Fibroblast of skin of left biceps (primary cell): ENCODE results near the gene TIE1.

Experiments
- DNase-seq, 2 experiments: peaks; one replicate each; pipeline ENCODE4 v3.0.0-alpha.2; 2013; ENCODE audit warnings: low read depth in 2 of 2

The TIE1 gene

DNA sequence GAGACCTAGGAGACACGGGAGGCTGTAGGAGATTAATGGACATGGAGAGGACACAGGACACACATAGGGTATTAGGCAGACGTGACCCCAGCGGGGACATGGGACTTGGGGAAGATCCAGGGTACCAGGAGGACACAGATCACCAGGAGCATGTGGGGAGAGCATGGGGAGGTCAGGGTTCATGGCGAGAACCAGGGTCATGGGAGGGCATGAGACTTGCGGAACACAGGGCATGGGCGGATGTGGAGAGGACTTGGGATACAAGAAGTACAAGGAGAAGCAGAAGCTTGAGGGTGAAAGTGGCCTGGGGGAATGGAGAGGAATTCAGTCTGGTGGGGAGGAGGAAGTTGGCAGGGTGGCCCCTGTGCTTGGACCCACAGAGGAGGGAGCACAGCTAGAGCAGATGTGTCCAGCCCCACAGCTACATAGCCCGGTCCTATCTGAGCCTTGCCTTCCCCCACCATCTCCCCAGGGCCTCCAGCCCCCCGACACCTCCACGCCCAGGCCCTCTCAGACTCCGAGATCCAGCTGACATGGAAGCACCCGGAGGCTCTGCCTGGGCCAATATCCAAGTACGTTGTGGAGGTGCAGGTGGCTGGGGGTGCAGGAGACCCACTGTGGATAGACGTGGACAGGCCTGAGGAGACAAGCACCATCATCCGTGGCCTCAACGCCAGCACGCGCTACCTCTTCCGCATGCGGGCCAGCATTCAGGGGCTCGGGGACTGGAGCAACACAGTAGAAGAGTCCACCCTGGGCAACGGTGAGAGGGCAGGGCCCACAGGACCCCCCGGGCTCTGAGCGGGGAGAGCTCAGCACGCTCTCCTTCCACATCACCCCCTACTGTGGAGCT, 12.1 kb downstream of the TIE1 start:
- no peak for DNase-seq

DNA sequence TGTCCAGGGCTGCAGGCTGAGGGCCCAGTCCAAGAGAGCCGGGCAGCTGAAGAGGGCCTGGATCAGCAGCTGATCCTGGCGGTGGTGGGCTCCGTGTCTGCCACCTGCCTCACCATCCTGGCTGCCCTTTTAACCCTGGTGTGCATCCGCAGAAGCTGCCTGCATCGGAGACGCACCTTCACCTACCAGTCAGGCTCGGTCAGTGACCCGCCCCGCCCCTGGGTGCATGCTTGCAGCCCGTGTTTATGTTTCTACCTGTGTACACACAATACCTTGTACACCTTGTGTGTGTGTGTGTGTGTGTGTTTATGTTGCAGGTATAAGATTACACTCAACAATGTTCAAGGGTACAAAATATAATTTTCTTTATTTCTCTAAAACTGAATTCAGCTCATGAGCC, 13.0 kb downstream of the TIE1 start:
- DNase-seq, result no peak

DNA sequence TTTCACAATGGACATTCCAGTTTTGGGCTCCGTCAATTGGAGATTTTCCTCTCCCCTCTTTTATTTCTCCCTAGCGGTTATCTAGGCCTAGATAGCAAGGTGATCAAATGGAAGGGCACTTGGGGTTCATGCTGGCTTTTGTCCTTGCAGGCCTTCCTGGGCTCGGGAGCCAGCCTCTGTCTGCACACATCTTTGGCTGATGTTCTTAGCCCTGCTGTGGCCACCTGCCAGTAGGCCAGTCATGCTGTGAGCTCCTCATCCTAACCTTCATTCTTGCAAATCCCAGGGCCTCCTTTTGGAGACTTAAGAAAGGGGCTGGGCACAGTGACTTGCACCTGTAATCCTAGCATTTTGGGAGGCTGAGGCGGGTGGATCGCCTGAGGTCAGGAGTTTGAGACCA, 13.5 kb downstream of the TIE1 start:
- DNase-seq, result no peak

DNA sequence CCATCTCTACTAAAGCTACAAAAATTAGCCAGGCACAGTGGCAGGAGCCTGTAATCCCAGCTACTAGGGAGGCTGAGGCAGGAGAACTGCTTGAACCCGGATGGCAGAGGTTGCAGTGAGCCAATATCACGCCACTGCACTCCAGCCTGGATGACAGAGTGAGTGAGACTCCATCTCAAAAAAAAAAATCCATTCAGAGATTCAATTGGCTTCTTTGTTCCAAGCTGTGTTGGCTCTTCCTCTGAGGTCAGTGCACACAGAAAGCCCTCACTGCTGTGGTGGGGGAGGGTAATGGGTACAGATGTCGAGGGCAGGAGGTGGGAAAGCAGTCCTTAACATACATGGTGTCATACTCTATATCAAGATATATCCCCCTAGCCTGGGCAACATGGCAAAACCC, 14.7 kb downstream of the TIE1 start:
- DNase-seq, result no peak

DNA sequence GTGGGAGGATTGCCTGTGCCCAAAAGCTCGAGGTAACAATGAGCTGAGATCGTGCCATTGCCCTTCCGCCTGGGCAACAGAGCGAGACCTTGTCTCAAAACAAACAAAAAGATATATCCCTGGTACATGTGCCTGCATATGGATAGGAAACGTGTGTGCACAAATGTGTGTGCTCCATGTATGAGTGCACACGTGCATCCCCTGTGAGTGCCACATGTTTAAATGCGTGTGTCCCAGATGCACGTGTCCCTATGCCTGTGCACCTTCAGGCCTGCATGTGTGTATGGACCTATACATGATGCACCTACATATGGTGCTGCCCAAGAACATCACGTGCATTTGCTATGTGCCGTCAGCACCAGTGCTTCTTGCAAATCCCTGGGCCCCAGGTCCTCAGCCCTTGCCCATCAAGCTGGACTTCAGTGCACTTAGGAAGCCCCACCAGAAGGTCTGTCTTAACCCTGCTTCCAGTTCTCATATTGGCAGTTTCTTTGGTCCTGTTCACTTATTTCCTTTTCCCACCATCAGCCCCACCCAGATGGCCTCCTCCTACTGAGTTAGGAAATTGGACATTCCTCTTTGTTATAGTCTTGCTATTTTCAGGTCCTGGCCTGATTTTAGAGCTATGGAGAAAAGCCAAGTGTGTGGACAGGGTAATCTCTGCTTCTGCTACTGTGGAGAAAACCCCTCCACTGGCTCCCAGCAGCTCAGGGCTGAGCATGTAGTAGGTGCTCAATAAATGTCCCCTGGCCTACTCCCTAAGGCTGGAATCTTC, 15.4 kb downstream of the TIE1 start:
- DNase-seq, result no peak

DNA sequence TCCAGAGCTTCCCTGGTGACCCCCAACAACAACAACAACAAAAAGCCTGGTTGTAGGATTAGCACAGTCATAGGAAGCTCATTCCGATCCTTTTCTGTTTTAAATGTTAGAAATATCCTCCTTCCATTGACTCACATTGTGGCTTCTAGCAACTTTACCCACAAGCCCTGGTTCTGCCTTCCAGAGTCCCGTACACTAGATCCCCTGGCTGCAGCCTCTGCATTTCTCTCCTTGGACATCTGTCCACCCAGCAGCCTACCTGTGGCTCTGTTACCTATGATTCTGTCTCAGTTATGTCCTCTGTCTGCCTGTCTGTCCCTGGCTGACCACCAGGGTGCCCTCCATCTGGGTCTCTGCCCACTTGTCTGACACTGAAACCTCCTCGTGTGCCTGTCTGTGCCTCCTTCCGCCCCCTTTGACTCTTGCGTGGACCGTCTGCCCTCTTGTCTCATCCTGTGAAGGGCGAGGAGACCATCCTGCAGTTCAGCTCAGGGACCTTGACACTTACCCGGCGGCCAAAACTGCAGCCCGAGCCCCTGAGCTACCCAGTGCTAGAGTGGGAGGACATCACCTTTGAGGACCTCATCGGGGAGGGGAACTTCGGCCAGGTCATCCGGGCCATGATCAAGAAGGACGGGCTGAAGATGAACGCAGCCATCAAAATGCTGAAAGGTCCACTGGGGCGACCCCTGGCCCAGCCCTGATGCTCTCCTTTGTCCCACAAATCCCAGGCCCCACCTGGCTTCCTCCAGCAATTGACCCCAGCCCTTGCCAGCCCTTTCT, 16.1 kb downstream of the TIE1 start:
- no peak for DNase-seq

DNA sequence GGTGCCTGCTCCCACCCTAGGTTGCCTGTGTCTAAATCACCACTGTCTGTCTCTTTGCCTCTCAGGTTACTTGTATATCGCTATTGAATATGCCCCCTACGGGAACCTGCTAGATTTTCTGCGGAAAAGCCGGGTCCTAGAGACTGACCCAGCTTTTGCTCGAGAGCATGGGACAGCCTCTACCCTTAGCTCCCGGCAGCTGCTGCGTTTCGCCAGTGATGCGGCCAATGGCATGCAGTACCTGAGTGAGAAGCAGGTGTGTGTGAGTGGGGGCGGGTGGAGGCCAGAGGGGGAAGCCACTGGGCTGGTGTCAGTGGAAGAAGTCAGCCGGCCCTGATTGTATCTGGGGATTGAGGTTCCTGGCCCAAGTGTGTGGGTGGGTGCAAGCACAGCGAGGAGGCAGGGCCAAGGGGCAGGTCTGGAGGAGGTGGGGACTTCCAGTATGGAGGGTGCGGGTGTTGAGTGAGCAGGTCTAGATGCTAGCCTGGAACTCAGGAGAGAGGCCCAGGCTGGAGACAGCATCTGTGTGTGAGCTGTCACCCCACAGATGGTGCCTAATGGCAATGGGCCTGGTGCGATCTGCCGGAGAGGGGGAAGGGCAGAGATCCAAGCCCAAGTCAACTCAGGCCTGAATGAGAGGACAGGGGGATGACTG, 17.2 kb downstream of the TIE1 start:
- DNase-seq, result no peak

DNA sequence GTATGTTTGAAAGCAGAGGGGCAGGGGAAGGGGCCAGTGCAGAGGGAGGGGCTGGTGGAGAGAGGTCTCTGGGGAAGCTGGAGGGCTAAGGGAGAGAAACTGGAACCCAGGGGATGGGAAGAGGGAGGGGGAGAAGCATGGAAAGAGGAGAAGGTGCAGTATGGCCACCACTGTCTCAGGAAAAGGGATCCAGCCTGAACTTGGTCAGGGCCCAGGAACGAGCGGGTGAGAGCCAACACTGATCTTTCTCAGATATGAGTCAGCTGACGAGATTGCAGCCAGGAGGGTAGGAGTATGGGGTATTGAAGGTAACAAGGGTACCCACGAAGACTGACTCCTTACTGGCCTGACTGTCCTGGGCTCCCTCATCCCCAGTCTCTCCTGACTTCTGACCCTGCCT, 18.0 kb downstream of the TIE1 start:
- no peak for DNase-seq

DNA sequence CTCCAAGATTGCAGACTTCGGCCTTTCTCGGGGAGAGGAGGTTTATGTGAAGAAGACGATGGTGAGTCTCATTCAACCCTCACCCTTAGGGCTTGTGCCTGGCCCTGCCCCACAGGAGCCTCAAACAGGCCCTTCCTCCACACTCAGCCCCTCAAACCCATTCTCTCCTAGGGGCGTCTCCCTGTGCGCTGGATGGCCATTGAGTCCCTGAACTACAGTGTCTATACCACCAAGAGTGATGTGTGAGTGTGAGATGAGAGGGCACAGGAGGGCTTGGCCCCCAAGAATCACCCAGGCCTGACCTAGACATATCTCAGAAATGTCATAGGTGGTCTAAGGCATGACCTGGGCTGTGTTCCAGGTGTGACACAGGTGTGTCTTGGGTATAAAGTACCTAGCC, 18.5 kb downstream of the TIE1 start:
- DNase-seq, result no peak

DNA sequence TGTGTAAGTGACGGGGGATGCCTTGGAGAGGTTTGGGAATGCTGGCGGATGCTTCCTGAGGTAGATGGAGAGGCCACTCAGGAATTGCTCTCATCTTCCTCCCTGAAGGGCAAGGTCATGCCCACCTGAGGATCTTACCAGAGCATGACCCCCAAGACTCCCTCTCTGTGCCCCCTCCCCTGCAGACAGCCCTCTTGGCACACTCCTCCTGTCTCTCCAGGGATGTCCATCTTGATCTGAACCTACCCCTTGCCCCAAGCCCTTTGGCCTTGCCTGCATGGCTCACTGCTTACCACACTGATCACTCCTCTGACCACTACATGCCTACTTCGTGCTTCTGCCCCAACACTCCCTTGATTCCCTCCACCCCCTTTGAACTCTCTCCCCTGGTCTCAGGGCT, 19.0 kb downstream of the TIE1 start:
- no peak for DNase-seq

DNA sequence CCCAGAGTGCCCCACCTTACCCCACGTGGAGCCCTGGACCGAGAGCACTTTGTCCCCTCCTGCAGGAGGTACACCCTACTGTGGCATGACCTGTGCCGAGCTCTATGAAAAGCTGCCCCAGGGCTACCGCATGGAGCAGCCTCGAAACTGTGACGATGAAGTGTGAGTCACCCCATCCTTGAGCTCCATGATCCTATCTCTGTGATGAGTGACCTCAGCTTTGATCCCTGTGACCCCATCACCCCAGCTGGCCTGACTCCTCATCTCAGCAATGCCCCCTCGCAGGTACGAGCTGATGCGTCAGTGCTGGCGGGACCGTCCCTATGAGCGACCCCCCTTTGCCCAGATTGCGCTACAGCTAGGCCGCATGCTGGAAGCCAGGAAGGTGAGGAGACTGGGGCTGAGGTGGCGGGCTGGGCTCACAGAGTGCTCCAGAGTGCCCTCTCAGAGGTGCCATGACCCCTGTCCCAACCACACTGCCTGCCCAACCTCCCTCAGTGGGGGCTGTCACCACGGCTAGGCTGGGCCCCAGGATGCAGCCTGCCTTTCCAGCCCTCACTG, 20.6 kb downstream of the TIE1 start:
- no peak for DNase-seq

DNA sequence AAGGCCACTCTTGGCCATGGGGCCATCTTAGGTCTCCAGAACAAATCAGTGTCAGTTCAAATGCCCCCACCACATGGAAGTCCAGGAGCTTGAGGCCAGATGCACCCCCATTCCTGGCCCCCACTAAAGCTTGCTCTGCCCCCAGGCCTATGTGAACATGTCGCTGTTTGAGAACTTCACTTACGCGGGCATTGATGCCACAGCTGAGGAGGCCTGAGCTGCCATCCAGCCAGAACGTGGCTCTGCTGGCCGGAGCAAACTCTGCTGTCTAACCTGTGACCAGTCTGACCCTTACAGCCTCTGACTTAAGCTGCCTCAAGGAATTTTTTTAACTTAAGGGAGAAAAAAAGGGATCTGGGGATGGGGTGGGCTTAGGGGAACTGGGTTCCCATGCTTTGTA, 21.7 kb downstream of the TIE1 start:
- no peak for DNase-seq

DNA sequence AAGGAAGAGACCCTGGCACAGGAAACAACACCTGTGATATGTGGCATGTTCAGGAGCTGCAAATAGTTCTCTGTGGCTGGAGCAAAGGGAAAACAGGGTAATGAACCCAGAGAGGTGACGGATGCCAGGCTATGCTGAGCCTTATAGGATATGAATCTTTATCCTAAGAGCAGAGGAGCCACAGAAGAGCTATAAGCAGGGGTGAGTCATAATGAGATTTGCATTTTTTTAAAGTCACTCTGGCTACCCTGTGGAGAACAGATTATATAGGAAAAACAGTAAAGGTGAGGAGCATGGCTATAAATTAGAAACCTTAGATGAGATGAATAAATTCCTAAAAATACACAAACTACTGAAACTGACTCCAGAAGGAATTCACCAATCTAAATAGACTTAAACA, 24.0 kb downstream of the TIE1 start:
- no peak for DNase-seq

DNA sequence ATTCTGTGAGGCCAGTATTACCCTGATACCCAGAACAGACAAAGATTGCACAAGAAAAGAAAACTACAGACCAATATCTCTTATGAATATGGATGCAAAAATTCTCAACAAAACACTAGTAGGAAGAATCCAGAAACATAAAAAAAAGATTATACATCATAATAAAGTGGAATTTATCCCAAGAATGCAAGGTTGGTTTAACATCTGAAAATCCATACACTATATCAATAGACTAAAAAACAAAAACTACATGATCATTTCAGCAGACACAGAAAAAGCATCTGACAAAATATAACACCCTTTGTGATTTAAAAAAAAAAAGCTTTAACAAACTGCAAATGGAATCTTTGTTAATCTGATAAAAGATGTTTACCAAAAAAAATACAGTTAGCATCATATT, 24.6 kb downstream of the TIE1 start:
- no peak for DNase-seq

DNA sequence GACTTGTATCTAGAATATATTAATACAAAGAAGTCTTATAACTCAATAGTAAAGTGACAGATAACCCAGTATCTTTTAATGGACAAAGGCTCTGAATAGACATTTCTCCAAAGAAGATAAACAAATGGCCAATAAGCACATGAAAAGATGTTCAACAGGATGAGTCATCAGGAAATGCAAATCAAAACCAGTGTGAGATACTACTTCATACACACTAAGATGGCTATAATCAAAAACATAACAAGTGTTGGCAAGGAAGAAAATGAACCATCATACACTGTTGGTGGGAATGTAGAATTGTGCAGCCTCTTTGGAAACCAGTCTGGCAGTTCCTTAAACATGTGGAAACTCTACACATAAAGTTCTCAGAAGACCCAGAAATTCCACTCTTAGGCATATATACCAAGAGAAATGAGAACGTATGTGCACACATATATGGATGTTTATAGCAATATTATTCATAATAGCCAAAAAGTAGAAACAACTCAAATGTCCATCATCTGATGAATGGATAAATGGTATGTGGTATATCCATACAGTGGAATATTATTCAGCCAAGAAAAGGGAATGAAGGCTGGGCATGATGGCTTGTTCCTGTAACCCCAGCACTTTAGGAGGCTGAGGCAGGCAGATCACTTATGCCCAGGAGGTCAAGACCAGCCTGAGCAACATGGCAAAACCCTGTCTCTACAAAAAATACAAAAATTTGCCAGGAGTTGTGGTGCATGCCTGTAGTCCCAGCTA, 26.9 kb downstream of the TIE1 start:
- DNase-seq, result peak; percentile 38 to 43

DNA sequence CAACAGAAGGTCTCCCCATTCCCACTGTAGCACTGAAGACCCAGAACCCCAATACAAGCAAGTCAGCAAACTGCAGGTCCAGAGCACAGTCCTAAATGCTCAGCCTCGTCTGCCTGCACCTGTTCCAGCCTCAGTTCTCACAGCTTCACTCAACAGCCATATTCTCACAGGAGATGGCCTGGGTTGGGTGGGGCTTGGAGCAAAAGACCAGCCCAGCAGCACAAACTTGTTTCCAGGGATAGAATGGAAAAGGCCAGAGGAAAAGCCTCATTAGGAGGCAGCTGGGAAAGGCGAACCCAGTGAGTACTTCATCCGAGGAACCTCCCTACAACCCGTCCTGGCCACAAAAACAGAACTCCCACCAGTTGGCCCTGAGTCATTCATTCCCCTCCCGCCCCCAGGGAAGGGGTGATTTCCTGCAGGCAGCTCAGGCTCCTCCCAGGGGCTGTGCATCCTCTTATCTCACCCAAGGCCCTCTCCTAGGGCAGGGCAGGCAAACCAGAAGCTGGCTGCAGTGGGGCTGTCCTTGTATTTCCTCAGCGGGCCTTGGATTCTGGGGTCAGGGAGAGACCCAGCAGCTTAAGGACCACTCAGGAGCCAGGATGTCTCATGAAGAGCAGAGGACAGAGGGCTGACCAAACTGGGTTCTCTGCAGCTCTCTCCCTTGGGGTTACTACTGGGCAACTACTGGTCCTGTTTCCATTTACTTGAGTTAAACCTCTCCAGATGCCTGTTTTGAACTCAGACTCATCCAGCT, 29.4 kb downstream of the TIE1 start:
- DNase-seq, result peak; percentile 44 to 45

DNA sequence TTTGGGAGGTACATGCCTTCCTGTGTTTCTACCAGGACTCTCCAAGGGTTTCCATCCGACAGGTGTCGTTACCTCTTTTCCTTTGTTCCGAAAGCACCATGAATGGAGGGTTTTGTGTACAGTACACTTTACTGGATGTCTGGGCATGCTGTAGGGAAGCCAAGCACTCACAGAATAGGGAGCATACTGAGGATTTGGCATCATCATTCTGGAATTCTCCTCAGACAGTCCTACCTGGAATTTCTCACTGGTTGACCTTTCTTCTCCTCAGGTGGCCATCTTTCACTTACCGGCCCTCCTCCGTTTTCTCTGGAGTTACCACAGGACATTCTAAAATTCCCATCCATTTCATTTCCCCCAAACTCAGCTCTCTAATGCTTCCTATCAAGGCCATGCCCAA, 30.9 kb downstream of the TIE1 start:
- DNase-seq, result no peak

DNA sequence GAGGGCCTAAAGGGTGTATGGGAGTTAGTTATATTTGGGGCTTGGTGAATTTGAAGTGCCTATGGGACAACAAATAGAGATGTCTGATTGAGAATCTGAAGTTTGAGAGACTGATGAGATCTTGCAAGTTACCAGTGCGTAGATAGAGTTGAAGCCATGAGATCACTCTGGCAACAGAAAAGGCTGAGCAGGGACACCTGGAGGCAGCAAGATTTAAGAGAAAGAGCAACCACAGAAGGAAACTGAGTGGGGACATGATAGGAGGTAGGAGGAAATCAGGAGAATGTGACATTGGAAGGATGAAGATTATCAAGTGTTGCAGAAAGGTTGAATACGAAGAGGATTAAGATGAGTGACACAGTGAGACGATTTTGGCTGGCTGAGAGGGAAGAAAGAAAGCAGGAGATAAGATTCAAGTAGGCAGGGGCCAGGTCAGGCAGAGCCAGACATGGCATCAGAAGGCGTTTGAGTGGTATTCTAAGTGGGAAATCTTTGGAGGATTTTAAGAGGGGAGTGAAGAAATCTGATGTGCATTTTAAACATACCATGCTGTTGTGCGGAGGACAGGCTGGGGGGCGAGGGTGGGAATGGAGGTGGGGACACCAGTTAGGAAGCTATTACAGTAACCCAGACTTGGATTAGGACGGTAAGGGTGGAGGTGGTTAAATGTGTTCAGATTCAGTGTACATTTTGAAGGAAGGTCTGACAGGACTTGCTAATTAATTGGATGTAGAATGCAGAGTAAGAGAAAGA, 33.8 kb downstream of the TIE1 start:
- no peak for DNase-seq

DNA sequence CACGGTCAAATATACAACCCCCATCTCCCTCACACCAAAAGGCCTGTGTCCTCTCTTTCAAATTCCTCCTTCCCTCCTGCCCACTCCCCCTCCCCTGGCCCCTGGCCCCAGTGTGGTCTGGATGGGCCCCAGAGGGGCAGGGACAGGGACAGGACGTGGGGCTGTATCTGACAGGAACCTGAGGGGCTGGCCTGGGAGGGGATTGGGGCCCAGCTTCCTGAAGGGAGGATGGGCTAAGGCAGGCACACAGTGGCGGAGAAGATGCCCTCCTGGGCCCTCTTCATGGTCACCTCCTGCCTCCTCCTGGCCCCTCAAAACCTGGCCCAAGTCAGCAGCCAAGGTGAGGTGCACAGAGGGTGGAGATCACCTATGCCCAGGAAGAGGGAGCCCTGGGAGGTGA, 36.8 kb downstream of the TIE1 start, which contains the start of gene MPL:
MPL (plus strand) TSS at position 231 of the 400 bp plus-strand sequence; CDS start at position 262, 31 bp downstream.
- no peak for DNase-seq
